NCI-H345 treated with DMSO at 0.1 percent for 48 hours (cell line): ENCODE measurements around the gene IL4R.
"Not testable (repeated sequence)": the region's sequence is repeated elsewhere in the genome, so short reads cannot be mapped to it uniquely, and the experiment has no call there.

Experiments used
- DNase-seq: peaks from one replicate; lab custom pipeline; 2025; ENCODE audit not compliant: unreplicated experiment; lab: John Stamatoyannopoulos, UW

Gene IL4R

GRCh38 chr16:27287887-27288286, 25.9 kb upstream of the IL4R start:
- no peak for DNase-seq

DNA sequence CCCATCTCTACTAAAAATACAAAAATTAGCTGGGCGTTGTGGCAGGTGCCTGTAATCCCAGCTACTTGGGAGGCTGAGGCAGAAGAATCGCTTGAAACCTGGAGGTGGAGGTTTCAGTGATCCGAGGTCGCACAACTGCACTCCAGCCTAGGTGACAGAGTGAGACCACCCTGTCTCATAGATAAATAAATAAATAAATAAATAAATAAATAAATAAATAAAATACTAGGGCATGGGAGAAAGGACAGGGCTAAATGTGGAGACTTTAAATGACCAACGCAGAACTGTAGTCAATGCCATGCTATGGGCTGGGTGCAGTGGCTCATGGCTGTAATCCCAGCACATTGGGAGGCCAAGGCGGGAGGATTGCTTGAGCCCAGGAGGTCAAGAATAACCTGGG, 25.5 kb upstream of the IL4R start:
- not testable (repeated sequence) for DNase-seq

DNA sequence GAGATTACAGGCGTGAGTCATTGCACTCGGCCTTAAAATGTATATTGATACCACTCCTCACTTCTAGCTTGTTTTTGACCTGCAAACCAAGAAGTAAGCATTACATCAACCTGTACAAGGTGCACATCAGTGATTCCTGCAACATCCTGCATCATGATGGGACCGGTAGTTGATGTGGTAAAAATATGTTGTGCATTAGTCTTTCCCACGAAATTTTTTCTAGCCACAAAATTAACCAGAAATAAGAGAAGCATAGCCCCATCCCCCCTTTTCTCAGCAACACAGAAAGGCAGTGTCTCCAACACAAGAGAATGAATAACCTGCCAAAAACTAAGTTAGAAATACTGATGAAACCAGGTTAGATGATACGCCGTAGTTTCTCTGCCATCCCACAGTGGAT, 24.1 kb upstream of the IL4R start:
- DNase-seq, result no peak

DNA sequence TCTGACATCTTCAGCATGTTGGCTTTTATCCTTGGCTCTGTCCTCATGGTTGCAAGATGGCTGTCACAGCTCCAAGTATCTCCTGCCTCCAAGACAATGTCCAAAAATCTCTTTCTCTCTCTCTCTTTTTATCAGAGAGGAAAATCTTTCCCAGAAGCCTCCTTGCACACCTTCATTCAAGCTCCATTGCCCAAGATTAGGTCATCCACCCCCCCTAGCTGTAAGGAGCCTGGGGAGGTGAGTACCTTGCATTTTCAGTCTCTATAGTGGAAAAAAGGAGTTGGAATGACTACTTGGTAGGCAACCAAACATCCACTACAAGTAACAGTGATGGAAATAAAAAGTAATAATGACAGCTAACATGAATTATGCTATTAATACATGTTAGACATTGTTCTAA, 23.2 kb upstream of the IL4R start:
- DNase-seq, result no peak

- no peak for DNase-seq
These were observed 22.7 kb upstream of the IL4R start for GRCh38 chr16:27291106-27291505.

DNA sequence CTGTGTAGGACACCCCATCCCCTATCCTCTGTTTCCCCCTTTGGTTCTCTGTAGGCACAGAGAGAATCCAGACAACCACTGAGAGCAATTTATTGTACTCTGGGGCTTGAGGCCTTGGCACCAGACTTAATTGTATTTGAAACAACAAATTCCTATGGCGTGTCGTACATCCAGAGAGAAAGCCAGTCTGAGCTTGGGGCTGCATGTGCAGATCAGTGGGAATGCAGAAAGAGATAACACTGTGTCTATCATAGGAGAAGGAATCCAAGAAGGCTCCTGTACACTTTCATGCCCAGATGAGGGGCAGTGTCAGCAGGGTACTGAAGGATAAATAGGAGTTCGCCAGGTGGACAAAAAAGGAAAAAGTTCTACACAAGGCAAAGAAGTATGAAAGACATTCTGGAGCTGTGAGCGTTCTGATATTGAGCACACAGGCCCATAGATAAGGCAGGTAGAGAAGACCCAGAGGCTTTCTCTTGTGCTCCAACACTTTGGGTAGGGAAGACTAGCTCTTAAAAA, 22.0 kb upstream of the IL4R start:
- no peak for DNase-seq

DNA sequence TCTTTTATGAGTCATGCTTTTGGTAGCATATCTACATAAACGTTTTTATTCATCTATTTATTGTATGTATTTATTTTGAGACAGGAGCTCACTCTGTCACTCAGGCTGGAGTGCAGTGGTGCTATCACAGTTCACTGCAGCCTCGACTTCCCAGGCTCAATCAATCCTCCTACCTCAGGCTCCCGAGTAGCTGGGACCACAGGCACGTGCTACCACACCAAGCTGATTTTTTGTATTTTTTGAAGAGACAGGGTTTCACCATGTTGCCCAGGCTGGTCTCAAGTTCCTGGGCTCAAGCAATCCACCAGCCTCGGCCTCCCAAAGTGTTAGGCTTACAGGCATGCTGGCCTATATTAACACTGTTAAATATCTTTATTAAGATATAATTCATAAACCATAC, 20.4 kb upstream of the IL4R start:
- DNase-seq, result no peak

DNA sequence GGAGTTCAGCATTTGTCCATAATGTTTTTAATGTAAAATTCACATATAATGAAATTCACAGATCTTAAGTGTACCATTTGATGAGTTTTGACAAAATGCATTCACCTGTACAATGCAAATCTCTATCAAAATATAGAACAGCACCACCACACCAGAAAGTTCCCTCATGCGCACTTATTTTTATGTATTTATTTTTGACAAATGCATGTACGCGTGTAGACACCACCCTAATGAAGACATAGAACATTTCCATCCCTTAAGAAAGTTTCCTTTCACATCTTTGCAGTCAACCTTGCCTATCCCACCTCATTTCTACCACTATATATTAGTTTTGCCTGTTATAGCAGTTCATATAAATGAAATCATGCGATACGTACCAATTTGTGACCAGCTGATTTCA, 15.6 kb upstream of the IL4R start:
- DNase-seq, result no peak

DNA sequence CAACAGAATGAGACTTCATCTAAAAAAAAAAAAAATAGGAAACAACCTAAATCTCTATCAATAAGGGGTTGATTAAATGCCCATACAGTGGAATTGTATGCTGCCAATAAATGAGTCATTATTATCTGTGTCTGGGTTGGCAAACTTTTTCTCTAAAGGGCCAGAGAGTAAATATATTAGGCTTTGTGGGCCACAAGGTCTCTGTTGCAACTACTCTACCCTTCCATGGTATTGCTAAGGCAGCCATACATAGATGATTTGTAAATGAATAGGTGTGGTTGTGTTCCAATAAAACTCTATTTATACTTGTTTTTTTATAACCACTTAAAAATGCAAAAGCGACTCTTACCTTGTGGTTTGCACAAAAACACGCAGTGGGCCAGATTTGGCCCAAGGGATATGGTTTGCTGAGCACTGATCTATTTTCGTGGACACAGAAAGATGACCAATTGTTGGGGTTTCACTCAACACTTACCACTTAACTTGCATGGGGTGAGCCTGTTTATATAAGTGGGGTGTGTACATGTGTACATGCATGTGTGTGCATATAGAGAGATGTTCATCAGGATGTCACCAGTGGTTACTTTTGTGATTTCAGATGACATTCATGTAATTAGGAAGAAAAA, 12.4 kb upstream of the IL4R start:
- DNase-seq, result no peak

GRCh38 chr16:27302126-27302525, 11.6 kb upstream of the IL4R start:
- no peak for DNase-seq

DNA sequence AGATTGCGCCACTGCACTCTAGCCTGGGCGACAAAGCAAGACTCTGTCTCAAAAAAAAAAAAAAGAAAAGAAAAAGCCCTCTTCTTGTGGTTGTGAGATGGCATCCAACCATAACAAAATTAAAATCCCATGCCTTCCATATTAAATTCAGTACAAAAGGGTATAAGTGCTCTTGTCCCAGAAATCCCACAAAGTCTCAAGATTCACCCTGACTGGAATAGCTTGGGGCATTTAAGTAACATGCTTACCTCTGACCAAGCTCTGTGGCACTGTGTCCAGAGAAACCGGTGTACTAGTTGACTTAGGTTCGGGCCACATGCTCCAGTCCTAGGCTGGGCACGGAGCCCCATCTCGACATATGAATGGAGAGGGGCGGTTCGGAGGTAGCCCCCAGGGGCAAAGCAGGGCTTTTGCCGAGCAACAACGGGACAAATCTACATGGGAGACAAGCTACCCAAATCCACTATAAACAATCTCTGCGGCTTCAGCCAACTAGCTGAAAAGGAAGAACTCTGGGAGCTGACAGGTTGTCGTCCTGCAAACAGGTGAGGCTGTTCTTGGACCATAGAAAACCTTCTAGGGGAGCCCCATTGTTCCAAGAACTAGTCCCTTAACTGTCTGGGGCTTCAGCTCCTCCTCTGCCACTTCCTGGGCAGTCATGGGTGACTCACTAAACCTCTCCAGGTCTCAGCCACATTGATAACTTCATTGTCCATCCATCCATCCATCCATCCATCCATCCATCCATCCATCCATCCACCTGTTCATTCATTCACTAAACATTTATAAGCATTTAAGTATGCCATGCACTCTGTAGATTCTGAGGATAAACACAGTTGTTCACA, 10.3 kb upstream of the IL4R start:
- DNase-seq, result no peak

DNA sequence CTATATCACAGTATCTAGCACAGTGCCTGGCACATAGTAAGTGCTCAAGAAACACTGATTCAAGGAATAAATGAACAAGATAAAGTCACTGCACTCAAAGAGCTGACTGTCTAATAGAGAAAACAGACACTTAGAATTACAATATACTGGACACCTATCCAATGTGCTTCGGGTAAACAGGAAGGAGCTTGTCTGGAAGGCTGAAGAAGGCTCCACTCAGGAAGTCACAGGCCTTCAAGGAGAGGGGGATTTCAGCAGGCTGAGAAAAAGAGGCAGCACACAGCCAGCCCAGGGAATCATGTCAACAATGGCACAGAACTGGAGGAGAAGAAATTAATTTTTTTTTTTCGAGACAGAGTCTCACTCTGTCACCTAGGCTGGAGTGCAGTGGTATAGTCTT, 9.7 kb upstream of the IL4R start:
- no peak for DNase-seq

DNA sequence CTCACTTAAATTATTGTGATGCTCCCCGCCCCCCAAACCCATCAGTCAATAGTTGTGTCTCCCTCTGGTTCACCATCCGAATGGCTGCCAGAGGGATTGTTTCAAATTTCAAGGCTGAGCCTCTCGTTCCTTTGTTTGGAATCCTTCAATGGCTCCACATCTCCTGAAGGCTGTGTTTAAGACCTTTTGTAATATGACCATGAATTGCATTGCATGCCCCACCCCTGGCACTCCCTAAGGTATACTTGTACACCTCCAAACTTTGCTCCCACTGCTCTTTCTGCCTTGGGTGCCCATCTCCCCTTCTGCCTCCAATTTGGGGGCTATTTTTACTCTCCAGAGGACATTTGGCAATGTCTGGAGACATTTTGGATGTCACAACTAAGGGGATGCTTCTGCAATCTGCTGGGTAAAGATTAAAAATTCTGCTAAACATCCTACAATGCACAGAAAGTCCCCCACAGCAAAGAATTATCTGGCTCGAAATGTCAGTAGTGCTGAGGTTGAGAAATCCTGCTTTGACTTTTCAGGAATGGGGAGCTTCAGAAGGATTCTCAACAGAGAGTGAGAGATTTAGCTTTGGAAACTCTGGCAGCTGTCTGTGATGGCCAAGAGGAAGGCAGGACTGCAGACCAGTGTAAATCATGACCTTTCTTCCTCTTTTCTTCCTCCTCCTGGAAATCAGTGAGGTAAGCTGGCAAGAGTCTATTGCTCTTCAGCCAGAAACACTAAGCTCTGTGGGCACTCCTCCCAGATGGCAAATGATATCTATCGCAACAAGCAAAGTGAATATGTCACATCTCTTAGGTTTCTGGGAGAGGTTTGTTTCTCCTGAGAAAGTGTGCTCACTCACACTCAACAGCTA, 8.7 kb upstream of the IL4R start:
- no peak for DNase-seq

- DNase-seq, result no peak
These were observed 7.8 kb upstream of the IL4R start for GRCh38 chr16:27305839-27306442.

DNA sequence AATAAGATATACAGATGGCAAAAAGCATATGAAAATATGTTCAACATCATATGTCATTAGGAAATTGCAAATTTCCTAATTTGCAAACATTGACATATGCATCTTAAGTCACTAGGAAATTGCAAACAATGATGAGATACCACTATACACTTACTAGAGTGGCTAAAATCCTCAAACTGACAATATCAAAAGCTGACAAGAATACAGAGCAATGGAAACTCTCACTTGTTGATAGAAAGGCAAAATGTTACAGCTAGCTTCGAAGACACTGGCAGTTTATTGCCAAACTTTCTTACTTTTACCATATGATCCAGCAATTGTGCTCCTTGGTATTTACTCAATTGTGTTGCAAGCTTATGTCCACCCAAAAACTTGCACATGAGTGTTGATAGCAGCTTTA, 5.0 kb upstream of the IL4R start:
- DNase-seq, result no peak

DNA sequence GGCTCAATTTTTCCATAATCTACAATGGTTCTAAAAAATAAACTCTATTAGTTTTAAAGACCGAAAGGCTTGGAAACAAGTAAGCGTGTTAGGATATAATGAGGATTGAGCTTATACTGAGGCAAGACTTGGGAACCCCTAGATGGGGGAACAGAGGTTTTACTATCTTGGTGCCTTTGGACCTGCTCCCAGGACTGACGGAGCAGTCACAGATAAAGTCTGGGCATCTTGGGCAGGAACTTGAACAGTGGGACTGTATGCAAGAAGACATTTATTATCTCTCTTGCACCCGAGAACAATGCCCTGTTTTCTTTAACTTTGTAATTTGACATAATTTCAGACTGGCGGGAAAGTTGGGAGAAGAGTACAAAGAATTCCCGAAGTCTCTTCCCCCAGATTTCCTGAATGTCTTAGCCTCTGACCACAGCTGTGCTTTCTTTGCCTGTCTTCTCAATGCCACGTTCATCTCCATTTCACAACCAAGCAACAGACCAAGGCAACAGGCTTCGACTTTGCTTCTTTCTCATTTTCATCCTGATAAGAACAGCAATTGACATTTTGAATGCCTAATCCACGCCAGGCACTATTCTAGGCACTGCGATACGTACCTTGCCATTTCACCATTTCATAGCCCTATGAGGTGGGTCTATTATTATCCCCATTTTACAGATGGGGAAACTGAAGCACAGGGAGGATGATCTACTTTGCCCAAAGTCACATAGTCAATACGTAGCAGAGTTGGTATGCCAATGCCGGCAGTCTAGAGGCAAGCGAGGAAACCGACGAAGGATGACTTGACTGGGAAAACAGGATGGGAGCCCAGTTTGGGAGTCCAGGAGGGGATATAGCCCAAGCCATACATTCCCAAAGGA, 3.0 kb upstream of the IL4R start:
- no peak for DNase-seq

DNA sequence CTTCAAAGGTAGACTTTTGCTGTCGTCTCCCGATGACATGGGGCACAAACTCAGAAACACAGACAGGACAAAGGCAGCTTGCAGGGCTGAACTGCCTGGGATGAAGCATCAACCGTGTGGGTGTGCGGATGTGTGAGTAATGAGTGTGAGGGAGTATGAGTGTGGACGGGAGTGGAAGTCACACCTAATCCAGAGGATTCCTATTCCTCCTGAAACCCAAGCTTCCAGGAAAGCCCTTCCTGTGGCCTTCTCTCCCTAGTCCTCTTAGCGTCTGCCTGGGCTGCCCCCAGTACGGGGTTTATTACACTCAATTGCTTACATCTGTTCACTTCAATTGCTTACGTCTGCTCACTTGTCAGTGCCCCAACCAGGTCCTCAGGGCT, 2.3 kb upstream of the IL4R start:
- no peak for DNase-seq

DNA sequence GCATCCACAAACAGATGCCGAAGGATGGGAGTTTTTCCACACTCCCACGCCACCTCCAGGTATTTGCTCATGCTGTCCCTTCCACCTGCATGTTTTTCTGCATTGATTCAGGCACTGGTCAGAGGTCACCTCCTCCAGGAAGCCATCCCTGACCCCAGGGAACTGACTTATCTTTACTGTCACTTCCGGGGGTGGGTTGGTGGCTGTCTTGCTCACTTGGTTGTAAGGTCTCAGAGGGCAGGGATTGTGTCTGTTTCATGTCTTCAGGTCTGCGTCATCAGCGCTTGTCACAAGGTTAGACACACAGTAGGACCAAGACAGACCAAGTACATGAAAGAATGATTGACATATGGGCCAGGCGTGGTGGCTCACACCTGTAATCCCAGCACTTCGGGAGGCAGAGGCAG, 1.9 kb upstream of the IL4R start:
- DNase-seq, result no peak

DNA sequence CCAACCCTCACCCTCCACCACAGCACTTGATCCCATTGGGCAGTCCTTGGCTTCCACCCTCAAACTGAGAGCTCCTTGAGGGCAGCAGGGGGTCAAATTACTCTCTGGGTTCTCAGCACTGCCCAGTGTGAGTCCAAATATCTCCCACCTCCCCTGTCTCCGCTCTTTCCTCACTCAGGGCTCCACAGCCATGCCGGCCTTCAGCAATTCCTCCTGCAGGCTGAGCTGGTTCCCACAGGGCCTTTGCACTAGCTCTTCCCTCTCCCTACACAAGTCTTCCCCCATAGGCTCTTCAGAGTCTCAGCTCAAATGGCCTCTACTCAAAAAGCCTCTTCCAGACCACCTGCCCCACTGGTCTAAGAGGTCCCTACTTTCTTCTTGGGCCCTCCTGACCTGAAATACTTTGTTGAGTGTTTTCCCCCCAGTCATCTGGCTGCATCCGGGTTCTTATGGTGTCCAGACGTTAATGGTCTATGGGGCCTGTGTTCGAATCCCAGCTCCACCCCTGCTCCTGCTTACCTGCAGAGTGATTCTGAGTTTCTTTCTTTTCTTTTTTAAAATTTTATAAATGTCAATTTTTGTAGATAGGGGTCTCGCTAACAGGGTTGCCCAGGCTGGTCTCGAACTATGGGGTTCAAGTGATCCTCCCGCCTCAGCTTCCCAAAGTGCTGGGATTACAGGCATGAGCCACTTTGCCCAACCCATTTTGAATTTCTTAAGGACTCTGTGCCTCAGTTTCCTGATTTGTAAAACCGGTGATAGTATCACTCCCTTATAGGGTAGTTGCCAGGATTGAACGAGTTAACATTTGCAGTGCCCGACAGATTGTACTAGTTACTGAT, 973 bp upstream of the IL4R start:
- no peak for DNase-seq
